Femur (tissue), 1 donor: ENCODE data around the gene DCUN1D2.
"Not testable (repeated sequence)": the region's sequence is repeated elsewhere in the genome, so short reads cannot be mapped to it uniquely, and the experiment has no call there.

Experiments
- DNase-seq: peaks from one replicate; pipeline ENCODE4 v3.0.0-alpha.2; 2017

The DCUN1D2 gene

DNA sequence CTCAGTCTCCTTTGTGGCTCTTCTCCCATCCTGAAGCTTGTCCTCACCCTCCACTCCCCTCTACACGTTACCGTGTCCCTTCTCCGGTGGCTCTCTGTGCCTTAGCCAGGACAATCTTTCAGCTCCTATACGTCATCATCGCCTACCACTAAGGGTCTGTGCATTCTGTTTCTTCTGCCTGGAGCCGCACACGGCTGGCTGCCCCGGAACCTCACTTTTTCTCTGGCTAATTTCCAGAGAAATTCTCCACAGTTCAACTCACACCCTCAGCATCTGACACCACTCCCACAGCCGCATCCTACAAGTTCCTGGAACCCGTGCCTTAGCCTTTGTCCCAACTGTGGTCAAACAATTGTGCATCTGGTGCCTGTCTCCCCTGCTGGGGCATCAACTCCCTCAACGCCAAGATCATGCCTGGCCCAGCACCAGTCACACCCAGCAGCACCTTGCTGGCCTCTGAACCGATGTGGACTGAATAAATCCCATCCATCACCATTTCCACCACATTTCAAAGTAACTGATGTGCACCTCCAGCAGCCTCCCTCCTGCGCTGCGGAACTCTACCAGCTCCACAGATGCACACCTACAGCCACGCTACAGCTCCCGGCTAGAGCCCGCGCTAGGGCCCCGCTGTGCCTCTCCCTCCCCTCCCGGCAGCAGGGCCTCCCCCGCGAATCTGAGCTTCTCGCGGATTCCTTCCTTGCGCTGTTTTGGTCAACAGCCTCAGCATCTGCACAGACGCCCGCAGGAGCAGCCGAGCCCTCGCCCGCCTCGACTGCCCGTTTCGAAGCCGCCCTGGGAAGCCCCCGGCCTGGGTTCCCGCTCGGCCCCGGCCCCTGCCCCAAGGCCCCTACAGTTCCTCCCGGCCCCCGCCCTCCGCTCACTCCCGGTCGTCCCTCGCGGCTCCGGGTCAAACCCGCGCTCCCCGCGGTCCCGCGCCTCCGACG, 689 bp downstream of the DCUN1D2 start:
- DNase-seq, result peak; percentile 59

DNA sequence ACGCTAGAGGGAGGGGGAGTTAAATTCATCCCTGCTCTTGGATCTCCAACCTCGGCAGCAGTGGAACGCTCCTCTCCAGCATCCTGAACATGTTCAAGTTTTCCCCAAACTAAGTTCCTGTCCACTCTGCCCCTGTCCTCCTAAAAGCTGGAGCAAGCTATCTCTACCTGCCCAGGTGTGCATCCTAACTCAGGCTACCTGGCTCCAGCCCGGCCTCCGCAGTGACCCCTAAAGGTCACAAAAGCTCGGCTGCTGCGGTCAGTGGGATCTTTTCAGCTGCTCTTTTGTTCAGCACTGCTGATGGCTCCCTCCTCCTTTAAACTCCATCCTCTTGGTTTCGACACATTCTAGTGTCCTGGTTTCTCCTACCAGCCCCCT, 1.4 kb downstream of the DCUN1D2 start:
- DNase-seq, result no peak

DNA sequence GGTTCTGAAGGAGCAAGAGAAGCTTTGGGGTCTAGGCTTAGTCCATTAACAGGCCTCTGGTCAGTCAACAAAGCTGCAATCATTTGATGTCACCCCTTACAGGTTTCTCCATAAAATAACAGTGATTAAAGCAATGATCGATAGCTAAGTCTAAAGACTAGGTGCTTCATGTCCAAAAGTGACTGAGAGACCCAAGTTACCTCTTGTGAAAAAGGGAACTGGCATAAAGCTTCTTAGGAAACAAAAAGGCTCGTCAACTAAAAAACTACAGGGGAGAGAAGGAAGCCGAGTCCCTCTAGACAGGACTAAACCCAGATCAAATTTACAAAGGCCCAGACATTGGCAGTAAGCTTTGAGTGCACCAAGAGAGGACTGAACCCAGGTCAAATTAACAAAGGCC, 2.2 kb downstream of the DCUN1D2 start:
- no peak for DNase-seq

DNA sequence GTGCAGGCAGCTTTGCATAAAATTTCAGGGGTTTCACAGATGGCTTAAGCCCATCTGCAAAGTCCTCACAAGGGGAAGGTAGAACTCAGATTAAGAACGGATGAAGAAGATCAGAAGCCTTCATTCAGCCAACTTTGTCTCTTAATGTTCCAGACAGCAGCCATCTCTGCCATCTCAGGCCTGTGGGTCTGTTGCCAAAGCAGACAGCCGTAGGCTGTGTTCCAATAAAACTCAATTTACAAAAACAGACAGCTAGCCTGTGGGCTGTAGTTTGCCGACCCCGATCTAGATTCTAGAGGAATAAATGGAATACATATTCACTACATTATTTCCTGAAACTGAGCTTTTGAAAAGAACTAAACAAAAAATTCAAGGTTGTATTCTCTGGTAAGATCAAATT, 3.8 kb downstream of the DCUN1D2 start:
- no peak for DNase-seq

DNA sequence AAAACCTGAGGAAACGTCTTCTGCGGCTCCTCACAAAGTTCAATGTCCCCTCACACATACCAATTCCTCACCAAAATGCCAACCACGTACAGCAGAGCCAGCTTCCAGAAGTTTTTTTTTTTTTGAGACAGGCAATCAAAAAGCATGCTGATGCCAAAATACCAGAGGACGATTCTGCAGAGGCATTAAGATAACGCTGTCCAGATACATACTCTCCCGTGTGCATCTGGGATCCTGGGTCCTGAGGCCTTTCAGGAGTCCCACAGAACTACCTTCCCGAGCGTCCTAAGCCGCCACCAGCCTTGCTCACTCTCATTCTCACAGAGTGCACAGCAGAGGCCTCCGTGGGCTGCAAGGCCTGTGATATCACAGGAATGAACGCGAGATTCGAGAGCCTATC, 5.0 kb downstream of the DCUN1D2 start:
- DNase-seq, result no peak

DNA sequence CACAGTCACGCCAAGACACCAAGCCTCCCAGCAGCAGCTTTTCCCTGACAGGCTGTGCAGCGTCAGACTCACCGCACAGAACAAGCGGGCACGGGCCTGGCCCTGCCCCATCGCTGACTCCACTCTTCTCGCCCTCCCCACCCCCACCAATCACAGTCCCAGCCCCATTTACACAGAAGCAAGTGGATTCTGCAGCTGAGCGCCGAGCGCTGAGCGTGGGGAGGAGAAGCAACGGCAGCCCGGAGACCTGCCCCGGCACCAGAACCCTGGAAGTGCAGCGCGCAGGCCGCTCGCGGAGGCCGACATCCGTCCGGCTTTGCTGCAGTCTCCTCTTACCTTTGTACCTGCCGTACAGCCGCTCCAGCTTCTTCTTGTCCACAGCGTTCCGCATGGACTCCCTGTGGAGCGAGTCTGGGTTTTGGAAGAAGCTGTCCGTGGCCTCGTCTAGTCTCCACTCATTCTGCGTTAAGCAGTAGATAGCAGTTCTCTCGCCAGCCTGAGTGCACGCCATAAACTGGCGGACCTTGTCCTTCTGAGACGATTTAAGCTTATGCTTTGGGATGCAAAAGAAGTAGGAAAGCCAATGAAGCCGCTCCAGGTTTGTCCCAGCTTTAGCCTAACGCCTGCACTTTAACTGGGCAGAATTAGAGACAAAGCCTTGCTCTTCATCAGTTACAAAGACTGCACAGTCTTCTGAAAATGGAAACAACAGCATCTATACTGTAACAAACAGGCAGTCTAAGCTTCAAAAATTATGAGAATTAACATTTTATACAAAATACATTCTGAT, 6.8 kb downstream of the DCUN1D2 start:
- no peak for DNase-seq

DNA sequence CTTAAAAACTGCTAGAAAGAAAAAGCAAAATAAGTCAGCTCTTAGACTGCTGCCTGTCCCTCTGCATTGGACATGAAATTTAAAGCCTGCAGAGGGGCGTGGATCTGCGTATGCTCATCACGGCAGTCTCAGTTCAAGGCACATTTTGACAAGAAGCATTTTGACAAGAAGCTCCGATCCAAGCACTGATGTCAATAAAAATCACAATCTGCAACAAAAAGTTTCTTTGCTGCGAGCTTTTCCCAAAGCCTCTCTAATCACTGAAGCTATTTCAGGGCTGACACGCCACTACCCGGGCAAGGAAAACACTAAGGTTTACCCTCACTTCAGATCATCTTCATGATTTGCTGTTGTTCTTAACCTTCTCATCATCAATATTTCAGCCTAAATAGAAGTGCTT, 7.4 kb downstream of the DCUN1D2 start:
- no peak for DNase-seq

DNA sequence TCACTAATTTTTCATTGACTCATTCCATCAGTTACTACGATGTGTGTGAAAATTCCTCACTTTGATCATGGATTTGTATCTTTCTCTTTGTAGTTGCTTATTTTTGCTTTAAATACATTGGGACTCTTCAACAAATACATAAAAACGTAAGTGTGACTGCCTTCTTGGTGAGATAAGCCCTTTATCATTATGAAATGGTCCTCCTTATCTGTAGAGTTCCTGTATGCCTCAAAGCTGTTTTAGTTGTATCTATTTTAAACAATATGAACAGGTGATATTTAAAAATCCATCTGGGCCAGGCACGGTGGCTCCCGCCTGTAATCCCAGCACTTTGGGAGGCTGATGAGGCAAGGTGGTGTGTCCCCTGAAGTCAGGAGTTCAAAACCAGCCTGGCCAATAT, 11.3 kb downstream of the DCUN1D2 start:
- DNase-seq, result no peak

DNA sequence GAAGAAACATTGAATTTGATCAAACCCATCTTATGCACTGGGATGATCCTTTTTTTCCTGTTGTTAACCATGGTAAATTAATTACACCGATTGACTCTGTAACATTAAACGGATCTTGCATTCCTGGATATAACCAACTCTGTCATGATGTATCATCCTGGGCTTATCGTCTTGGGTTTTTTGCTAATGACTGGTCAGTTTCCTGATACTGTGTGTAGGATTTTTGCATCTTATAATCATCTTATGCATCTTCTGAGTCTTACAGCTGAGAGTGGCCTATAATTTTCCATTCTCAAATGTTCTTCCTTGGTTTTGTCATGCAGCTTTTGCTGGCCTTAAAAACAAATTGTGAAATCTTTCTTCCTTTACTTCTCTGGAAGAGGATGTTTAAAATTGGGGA, 12.8 kb downstream of the DCUN1D2 start:
- DNase-seq, result no peak

DNA sequence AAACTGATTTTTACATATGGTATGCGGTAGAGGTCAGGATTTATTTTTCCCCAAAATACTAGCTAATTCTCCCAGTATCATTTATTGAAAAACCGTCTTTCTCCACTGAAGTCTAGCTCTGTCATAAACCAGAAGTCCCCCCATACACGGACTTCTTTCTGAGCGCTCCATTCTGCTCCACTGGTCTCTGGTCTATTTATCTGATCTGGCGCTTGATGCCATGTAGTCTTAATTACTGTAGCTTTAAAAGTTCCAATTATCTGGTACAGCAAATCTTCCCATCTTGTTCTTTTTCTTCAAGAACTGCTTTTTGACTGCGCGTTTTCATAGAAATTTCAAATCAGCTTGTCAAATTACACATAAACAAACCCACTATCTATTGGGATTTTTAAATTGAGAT, 13.7 kb downstream of the DCUN1D2 start:
- DNase-seq, result no peak

DNA sequence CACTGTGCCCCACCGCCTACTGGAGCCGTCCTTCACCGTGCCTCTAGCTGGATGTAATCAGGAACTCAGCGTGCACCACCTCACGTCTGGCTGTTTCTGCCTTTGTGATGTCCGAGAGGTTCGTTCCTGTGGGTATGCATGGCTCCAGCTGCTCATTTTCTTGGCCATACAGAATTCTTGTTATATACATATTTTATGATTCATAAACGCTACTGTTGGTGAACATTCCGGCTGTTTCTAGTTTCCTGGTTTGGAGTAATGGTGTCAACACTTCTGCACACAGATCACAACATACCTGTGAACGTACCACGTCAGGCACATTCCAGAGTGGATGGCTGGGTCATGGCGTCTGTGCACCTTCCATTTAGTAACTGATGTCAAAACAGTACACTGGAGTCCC, 14.6 kb downstream of the DCUN1D2 start:
- DNase-seq, result no peak

DNA sequence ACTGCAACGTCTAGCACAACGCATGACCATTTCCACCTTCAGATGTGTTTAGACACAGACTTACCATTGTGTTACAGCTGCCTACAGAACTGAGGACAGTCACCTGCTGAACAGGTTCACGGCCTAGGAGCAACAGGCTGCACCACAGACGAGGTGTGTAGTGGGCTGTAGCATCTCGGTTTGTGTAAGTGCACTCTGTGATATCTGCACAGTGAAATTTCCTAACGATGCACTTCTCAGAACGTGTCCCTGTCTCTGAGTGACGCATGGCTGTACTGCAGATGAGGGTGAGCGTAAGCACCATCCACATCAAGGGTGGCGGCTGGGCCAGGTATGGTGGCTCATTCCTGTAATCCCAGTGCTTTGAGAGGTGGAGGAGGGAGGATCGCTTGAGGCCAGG, 15.2 kb downstream of the DCUN1D2 start:
- DNase-seq, result no peak

DNA sequence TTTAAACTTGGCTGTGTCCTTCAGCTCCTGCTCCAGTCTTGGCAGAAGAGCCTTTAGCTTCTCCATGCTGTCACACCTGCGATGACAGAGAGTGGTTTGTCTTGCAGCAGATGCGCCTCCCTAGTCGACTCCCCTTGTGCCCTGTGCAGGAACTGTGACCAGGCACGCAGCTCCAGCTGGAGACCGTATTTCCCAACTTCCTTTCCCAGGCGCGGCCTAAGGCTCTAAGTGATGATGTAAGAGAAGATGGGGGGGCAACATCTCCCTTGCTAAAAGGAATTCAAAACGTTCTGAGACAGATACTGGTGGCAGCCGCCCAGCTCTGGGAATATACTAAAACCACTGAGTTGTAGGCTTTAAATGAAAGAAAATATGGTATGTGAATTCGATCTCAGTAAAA, 16.3 kb downstream of the DCUN1D2 start:
- peak; percentile 43 for DNase-seq

DNA sequence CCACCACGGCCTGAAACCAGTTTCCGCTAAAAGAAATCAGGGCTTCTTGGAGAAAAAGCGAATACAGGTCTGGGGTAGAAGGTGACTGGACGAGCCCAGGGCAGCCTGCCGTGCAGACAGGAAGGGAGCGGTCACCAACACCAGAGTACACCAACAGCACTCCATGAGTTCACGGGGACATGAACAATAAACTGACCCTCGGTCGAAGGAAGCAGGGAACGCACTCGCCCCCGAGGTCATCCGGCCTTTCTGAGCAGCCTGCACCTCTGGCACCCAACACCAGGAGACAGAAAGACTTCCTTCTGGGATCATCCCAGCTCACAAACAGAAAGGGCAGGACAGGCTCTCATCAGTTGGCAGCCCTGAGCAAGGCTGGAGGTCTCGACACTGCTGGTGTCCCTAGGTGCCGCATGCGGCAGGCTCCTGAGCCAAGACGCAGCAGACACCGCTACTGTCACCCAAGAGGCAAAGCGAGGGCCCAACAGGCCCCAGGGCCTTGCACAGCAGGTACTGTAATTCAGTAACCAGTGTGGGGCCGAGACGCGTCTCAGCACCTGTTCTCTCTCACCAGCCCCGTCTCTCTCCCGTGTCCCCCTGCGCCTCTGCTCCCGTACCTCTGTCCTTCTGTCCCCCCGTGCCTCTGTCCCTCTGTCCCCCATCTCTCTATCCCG, 18.0 kb downstream of the DCUN1D2 start:
- DNase-seq, result no peak

DNA sequence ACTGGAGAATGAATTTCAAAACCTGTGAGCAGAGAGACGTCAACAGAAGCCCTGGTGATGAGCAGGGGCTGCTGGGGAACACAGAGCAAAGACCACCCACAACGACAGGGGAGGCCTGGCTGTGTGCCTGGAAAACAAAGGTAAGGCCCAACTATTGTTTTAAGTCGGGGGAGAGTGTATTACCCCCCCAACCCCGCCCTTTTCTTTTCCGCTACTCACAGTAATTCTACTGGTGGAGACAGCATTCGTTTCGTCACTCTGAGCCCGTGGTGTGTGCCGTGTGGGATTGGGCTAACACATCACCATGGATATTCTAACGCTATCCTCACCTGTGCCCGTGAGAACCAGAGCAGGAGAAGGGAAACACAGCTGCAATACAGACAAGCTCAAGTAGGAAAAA, 18.7 kb downstream of the DCUN1D2 start:
- DNase-seq, result no peak

DNA sequence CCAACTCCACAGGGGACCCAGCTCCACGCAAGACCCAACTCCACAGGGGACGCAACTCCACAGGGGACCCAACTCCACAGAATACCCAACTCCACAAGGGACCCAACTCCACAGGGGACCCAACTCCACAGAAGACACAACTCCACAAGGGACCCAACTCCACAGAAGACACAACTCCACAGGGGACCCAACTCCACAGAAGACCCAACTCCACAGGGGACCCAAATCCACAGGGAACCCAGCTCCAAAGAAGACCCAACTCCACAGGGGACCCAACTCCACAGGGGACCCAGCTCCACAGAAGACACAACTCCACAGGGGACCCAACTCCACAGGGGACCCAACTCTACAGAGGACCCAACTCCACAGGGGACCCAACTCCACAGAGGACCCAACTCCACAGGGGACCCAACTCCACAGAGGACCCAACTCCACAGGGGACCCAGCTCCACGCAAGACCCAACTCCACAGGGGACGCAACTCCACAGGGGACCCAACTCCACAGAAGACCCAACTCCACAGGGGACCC, 19.8 kb downstream of the DCUN1D2 start:
- DNase-seq, result not testable (repeated sequence)

DNA sequence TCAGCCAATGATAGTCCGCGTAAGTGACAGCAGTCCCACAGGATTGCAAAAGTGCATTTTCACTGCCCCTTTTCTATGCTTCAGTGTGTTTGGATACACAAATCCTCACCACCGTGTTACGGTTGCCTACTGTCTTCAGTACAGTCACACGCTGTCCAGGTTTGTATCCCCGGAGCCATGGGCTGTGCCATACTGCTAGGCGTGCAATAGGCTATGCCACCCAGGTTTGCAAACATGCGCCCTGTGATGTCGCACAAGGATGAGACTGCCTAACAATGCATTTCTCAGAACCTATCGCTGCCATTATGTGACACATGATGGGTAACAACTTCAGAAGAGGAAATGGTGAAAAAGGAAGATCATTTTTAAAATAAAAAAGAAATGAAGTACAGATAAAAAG, 20.4 kb downstream of the DCUN1D2 start:
- no peak for DNase-seq

DNA sequence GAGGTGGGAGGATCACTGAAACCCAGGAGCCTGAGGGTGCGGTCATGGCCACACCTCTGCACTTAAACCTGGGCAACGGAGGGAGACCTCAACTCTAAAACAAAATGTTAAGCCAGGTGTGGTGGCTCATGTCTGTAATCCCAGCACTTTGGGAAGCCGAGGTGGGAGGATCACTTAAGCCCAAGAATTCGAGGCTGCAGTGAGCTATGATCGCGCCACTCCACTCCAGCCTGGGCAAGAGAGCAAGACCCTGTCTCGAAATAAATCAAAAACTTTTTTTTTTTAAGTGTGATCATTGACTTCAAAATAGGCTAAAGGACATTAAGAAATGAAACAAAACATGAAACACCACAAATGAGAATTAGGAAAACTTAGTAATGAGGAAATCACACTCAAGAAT, 20.9 kb downstream of the DCUN1D2 start:
- DNase-seq, result no peak

DNA sequence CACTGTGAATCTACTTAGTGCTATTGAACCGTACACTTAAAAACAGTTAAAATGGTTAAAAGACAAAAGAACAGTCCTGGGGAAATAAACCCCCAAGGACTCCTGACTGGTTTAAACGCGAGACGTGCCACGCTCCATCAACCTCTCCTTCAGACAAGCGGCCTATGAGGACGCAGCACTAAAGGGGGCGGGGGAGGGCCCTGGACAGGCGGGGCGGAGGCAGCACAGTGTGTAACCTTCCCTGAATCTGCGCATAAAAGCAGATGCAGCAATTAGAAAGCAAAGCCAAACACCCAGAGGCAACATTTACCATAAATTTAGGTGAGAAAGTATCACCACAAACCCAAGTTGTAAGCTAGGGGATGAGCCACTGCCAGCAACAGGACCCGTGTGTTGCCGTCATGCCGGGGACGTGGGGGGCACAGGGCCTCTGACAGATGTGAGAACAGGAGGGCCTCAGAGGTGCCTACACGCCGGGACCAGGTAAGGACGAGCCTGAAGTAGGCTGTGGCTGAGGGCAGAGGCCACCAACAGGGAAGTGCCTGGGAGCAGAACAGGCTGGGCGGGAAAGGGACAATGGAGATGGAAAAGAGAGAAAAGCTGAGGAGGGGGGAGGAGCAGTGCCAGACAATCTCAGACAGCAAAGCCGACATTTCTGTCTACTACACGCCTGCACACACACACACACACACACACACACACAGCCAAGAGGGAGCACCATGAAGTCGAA, 21.9 kb downstream of the DCUN1D2 start:
- no peak for DNase-seq

DNA sequence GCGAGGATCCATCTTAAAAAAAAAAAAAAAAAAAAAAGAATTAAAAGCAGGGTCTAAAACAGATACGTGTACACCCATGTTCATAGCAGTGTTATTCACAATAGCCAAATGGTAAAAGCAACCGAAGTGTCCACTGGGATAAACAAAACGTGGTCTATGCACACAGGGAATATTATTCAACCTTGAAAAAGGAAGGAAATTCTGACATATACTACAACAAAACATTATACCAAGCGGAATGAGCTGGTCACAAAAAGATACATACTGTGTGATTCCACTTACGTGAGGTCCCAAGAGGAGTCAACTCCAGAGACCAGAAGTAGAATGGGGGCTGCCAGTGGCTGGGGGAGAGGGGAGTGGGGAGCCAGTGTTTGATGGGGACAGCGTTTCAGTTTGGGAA, 22.5 kb downstream of the DCUN1D2 start:
- no peak for DNase-seq

DNA sequence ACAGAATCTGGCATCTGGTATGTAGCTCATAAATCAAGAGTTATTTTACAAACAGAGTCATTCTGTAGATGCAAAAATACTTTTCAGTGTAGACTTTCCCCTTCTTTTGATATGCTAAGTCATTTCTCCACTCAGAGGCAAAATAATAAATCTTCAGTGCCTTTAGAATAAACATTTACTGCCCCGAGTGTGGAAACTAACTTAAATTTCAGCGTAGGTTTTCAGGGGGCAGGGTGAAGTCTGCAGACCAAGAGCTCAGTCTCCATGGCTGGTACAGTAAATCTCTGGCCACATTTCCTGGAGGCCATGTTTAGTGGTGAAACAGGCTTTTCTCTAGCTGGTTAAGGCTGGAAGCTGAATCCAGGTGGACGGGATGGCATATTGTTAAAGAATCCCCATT, 24.1 kb downstream of the DCUN1D2 start:
- DNase-seq, result no peak

DNA sequence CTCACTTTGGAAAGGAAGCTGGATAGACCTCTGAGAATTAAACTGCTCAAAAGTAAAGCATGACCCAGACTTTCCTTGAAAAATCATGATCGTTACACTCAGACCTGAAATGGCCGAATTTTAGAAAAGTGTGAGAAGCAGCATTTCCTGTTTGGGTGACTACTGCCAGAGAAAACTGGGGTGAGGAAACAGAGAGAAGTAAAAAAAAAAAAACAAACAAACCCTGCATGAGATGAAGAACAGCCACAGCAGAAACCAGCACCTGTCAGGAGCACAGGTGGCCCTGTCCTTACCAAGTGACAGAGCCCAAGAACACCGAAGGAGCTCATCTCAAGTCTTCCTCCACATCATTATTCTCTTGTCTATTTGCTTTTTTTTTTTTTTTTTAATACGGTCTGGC, 25.2 kb downstream of the DCUN1D2 start:
- DNase-seq, result no peak

DNA sequence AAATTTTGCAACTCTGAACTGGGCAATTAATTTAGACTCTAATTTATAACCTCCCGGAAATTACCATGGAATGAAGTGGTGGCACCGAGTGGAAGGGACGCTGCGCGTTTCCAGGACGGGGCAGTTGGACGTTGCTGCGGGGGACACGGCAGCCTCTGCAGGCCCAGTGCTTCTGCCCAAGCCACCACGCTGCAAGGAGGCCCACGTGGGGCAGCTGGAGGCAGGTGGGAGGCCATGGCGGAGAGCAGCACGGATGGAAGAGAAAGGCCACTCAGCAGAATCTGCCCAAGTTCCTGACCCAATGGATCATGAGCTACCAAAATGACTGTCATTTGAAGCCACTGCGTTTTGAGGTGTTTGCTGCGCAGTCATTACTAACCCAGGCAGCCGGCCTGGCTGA, 26.0 kb downstream of the DCUN1D2 start:
- no peak for DNase-seq
